K562 (cell line): ENCODE measurements around the gene PDE4D. TPM values are rescaled to one million over a fixed set of nuclear protein-coding genes. Genes with fewer than 3 reads are reported as not detected.

Source experiments
- ATAC-seq: fragments of 200-7000 bp; cut with Tn5 transposase; 3 replicates; pipeline ENCODE4 v1.9.1; 2020; ENCODE audit warnings: moderate library complexity
- BruUV-seq: library from RNA; stranded (reverse); fragments of 400-500 nt; replicated peaks from 2 replicates; lab custom pipeline; 2021; lab: Mats Ljungman, UMichigan
- CTCF ChIA-PET: fragments of 300-600 bp; formaldehyde crosslinking; extraction: SDS; loops from one replicate; lab custom pipeline; 2021; ENCODE audit warnings: low intra/inter-chr PET ratio; lab: Yijun Ruan, JAX
- POLR2A ChIA-PET: fragments of 300-600, 350-650 bp; sonication (Branson Sonifier 250); formaldehyde crosslinking; extraction: SDS; loops from one replicate; lab custom pipeline; 2021; ENCODE audit warnings: antibody characterized with exemption, inconsistent platforms; lab: Yijun Ruan, JAX
- DNase-seq, 4 experiments: peaks; one replicate each; pipeline versions ENCODE4 v3.0.0 to v3.0.0-alpha.2; 2011 to 2018; ENCODE audit warnings: low spot score in 3 of 4, mixed read lengths in 3 of 4; ENCODE audit errors: extremely low read depth in 1 of 4
- FAIRE-seq: peaks from 2 replicates; lab custom pipeline; 2011; peaks lifted over from hg19 to GRCh38; lab: Jason Lieb, UNC
- H2AFZ ChIP-seq: 2 replicates; pipeline ENCODE4 v1.6.0; 2011; ENCODE audit warnings: low read depth, low read length, control low read depth, inconsistent platforms
- H3K27ac ChIP-seq: fragments of 200-600 bp; 3 replicates; pipeline ENCODE4 v1.8.0; 2011; ENCODE audit warnings: low read depth, mild to moderate bottlenecking, control low read depth, inconsistent platforms, low read length, moderate library complexity, mixed read lengths; ENCODE audit errors: extremely low read depth
- H3K27me3 ChIP-seq, 2 experiments: fragments of 300-600 bp in 1 of 2; 2 replicates in 1 of 2; 3 replicates in 1 of 2; pipeline versions ENCODE4 v1.6.0 to v1.8.0; 2011; ENCODE audit warnings: inconsistent platforms in 2 of 2, low read length in 2 of 2, mild to moderate bottlenecking in 1 of 2, mixed read lengths in 1 of 2, moderate library complexity in 1 of 2; ENCODE audit not compliant: control insufficient read depth in 2 of 2, insufficient read depth in 2 of 2
- H3K36me3 ChIP-seq: fragments of 300-600 bp; 3 replicates; pipeline ENCODE4 v1.8.0; 2011; ENCODE audit warnings: mild to moderate bottlenecking, low read length, inconsistent platforms; ENCODE audit not compliant: control insufficient read depth, insufficient read depth
- H3K4me1 ChIP-seq, 2 experiments: fragments of 200-600 bp in 1 of 2; replicated peaks in 1 of 2; 2 replicates in 1 of 2; 3 replicates in 1 of 2; pipeline versions ENCODE4 v1.5.1 to v1.8.0; 2011; ENCODE audit warnings: inconsistent platforms in 2 of 2, low read length in 2 of 2, mild to moderate bottlenecking in 1 of 2, mixed read lengths in 1 of 2, moderate library complexity in 1 of 2; ENCODE audit not compliant: control insufficient read depth in 2 of 2, insufficient read depth in 2 of 2
- H3K4me2 ChIP-seq: 2 replicates; pipeline ENCODE4 v1.6.1; 2011; ENCODE audit warnings: low read length, control low read depth, inconsistent platforms, mixed read lengths; ENCODE audit not compliant: insufficient read depth
- H3K4me3 ChIP-seq: fragments of 200-600 bp; sonication (generic), shearing (Covaris generic); 2 replicates; pipeline ENCODE4 v1.5.1; 2016; ENCODE audit warnings: control low read depth, inconsistent platforms
- H3K79me2 ChIP-seq: fragments of 200-600 bp; 3 replicates; pipeline ENCODE4 v1.8.0; 2011; ENCODE audit warnings: low read length, inconsistent platforms; ENCODE audit not compliant: control insufficient read depth, insufficient read depth
- H3K9ac ChIP-seq, 2 experiments: 2 replicates each; pipeline versions ENCODE4 v1.6.0 to v1.6.1; 2011; ENCODE audit warnings: low read depth in 2 of 2, low read length in 2 of 2, control low read depth in 1 of 2, inconsistent platforms in 1 of 2, mild to moderate bottlenecking in 1 of 2, mixed read lengths in 1 of 2; ENCODE audit not compliant: insufficient read depth in 1 of 2
- H3K9me1 ChIP-seq: one replicate; pipeline ENCODE4 v1.6.0; 2011; ENCODE audit warnings: inconsistent platforms, mild to moderate bottlenecking, low read length, moderate library complexity; ENCODE audit not compliant: control insufficient read depth, insufficient read depth
- H3K9me3 ChIP-seq: replicated peaks from 2 replicates; pipeline ENCODE4 v1.5.1; 2011; ENCODE audit warnings: low read depth, low read length, inconsistent platforms; ENCODE audit not compliant: control insufficient read depth, insufficient read depth
- H4K20me1 ChIP-seq: replicated peaks from 2 replicates; pipeline ENCODE4 v1.6.1; 2011; ENCODE audit warnings: low read length, inconsistent platforms, mixed read lengths; ENCODE audit not compliant: control insufficient read depth, insufficient read depth
- CCNT2 ChIP-seq: IDR thresholded peaks from 2 replicates; pipeline ENCODE4 v1.6.1; 2011; ENCODE audit warnings: borderline replicate concordance, low read depth, mild to moderate bottlenecking, moderate library complexity, mixed read lengths, low read length; ENCODE audit not compliant: insufficient read length; ENCODE audit errors: extremely low read depth
- HINFP ChIP-seq: fragments of 450-650 bp; conservative IDR thresholded peaks from 2 replicates; pipeline ENCODE4 v1.6.1; 2016; ENCODE audit warnings: missing genetic modification characterization, low read depth, mild to moderate bottlenecking, control low read depth, missing compliant biosample characterization
- NFIX ChIP-seq: fragments of 250-450 bp; sonication (Bioruptor Pico); IDR thresholded peaks from 2 replicates; pipeline ENCODE4 v1.4.0; 2020; ENCODE audit warnings: low read depth, mild to moderate bottlenecking, moderate library complexity
- SP2 ChIP-seq: IDR thresholded peaks from 2 replicates; pipeline ENCODE4 v1.6.1; 2011; ENCODE audit warnings: mild to moderate bottlenecking, low read depth, low read length, moderate library complexity; ENCODE audit not compliant: poor library complexity, severe bottlenecking; ENCODE audit errors: extremely low read depth
- TCF7L2 ChIP-seq: fragments of 150-350 bp; IDR thresholded peaks from 2 replicates; pipeline ENCODE4 v1.6.1; 2016; ENCODE audit warnings: low read depth, mild to moderate bottlenecking, low read length, moderate library complexity
- in situ Hi-C: fragments of 300-500 bp; cut with MboI; formaldehyde crosslinking; loops from 4 replicates; pipeline ENCODE4 v1.15.0; 2018; ENCODE audit warnings: inconsistent platforms, mixed read lengths
- intact Hi-C: fragments of 100-400 bp; cut with micrococcal nuclease; formaldehyde crosslinking; loops from 2 replicates; pipeline ENCODE4 v1.14.2; 2022
- polyA plus RNA-seq, 8 experiments: library from polyadenylated mRNA; depleted of rRNA in 4 of 8; stranded (reverse) in 5 of 8; unstranded in 3 of 8; fragments of >200 nt; fragmentation: Nextera tagmentation in 2 of 8; fragmentation: Illumina TruSeq in 1 of 8; extraction: Ambion mirVana in 2 of 8; extraction: Trizol in 1 of 8; gene quantifications; 2 replicates each; pipeline versions ENCODE4 v1.2.1 to v1.2.3, GENCODE V29; 2011 to 2014; ENCODE audit warnings: inconsistent platforms in 1 of 8, missing spikeins in 1 of 8
- total RNA-seq, 7 experiments: library from RNA; depleted of rRNA in 6 of 7; stranded (reverse); fragments of >200 nt in 6 of 7; fragmentation: Illumina TruSeq in 2 of 7; extraction: Trizol in 2 of 7; gene quantifications; 2 replicates each; pipeline versions ENCODE4 v1.2.1 to v1.2.3, GENCODE V29; 2011 to 2021; ENCODE audit warnings: low replicate concordance in 1 of 7

Gene PDE4D
- total and polyA plus RNA-seq, 9 of the 15 experiments (the other 6 are each of a cell fraction or from before 2014, with no cell fraction given) = 0.04 to 0.46 (median 0.13) TPM

- no peak for TF ChIP-seq HINFP (tag)
- TF ChIP-seq CCNT2 = no peak
Measured at GRCh38 chr5:59622848-59623247, 270.7 kb downstream of the PDE4D start (continued).

- Histone ChIP-seq H3K36me3 (no peaks in the 10 kb centered on the region), H3K9ac (no peak overlapping the region), H3K9me3 (no peaks in the 10 kb centered on the region), H2AFZ (no peak overlapping the region), H3K79me2 (no peaks in the 10 kb centered on the region), H3K9me1 (no peaks in the 10 kb centered on the region), H4K20me1 (no peaks in the 10 kb centered on the region), H3K27ac (no peak overlapping the region), H3K4me2 (no peak overlapping the region), H3K4me1 (no peaks in the 10 kb centered on the region), H3K27me3 (no peaks in the 10 kb centered on the region), H3K4me3 (no peak overlapping the region)
- intact Hi-C loops (no loop called here), in situ Hi-C loops (no loop called here)
- ChIA-PET CTCF (no interaction called here), POLR2A (no interaction called here)
- no peak for ATAC-seq
- TF ChIP-seq NFIX (CRISPR knock-in tag) (no peak), SP2 (no peak), TCF7L2 (no peak)
- FAIRE-seq = no peak
- no TSS peak for BruUV-seq
- DNase-seq = no peak
Measured at GRCh38 chr5:59621477-59621876, 272.0 kb downstream of the PDE4D start.
